GM08714 (cell line): ENCODE data around the gene TMEM51.

Experiments
- H3K4me3 ChIP-seq: fragments of 200-500 bp; sonication (Bioruptor generic); 2 replicates; pipeline ENCODE4 v1.5.1; 2014; ENCODE audit warnings: mild to moderate bottlenecking, low read length, inconsistent platforms
- ZNF274 ChIP-seq: IDR thresholded peaks from 2 replicates; pipeline ENCODE4 v1.6.1; 2012; ENCODE audit warnings: mild to moderate bottlenecking, low read depth, low read length

Gene TMEM51

GRCh38 chr1:15251857-15252835 is 98.6 kb downstream of the TMEM51 start:
- no peak overlapping the region for H3K4me3 ChIP-seq
- TF ChIP-seq ZNF274 = no peak

- no peak for TF ChIP-seq ZNF274
- no peak overlapping the region for H3K4me3 ChIP-seq
These were observed 101.0 kb downstream of the TMEM51 start for GRCh38 chr1:15254559-15254958.

GRCh38 chr1:15255582-15256149 is 102.1 kb downstream of the TMEM51 start:
- no peak for TF ChIP-seq ZNF274
- no peak overlapping the region for H3K4me3 ChIP-seq

GRCh38 chr1:15256584-15256983 is 103.0 kb downstream of the TMEM51 start:
- no peak for TF ChIP-seq ZNF274
- no peak overlapping the region for H3K4me3 ChIP-seq

- TF ChIP-seq ZNF274 = no peak
These were observed 103.8 kb downstream of the TMEM51 start for GRCh38 chr1:15257309-15257708.

GRCh38 chr1:15258833-15259621 is 105.5 kb downstream of the TMEM51 start:
- H3K4me3 ChIP-seq = no peak overlapping the region
- TF ChIP-seq ZNF274 = no peak

More at GRCh38 chr1:15257309-15257708, 103.8 kb downstream of the TMEM51 start:
- no peak overlapping the region for H3K4me3 ChIP-seq

GRCh38 chr1:15259622-15260007 is 106.1 kb downstream of the TMEM51 start:
- no peak overlapping the region for H3K4me3 ChIP-seq
- TF ChIP-seq ZNF274 = no peak

- H3K4me3 ChIP-seq = no peak overlapping the region
- TF ChIP-seq ZNF274 = no peak
These were observed 107.0 kb downstream of the TMEM51 start for GRCh38 chr1:15260418-15261154.

- no peak overlapping the region; the same call in 1 of the 2 replicates for H3K4me3 ChIP-seq
- TF ChIP-seq ZNF274 = no peak
These were observed 107.8 kb downstream of the TMEM51 start for GRCh38 chr1:15261155-15262002.

GRCh38 chr1:15262003-15262377 is 108.4 kb downstream of the TMEM51 start:
- no peak overlapping the region for H3K4me3 ChIP-seq
- TF ChIP-seq ZNF274 = no peak

- no peak for TF ChIP-seq ZNF274
- H3K4me3 ChIP-seq = no peak overlapping the region
These were observed 109.2 kb downstream of the TMEM51 start for GRCh38 chr1:15262706-15263105.

GRCh38 chr1:15264769-15265168 is 111.2 kb downstream of the TMEM51 start:
- no peak for TF ChIP-seq ZNF274
- no peak overlapping the region for H3K4me3 ChIP-seq
